Measurements from ENCODE around the gene PEF1.

The PEF1 gene

GRCh38 chr1:31628931-31629556, 15.6 kb downstream of the PEF1 start:
- no peak for DNase-seq (ENCODE audit: low read depth in 2 of 2)

- DNase-seq (ENCODE audit: low read depth in 2 of 2): no peak
Measured at GRCh38 chr1:31627930-31628559, 16.6 kb downstream of the PEF1 start.

GRCh38 chr1:31627301-31627929, 17.3 kb downstream of the PEF1 start:
- DNase-seq (ENCODE audit: low read depth in 2 of 2): no peak

DNA sequence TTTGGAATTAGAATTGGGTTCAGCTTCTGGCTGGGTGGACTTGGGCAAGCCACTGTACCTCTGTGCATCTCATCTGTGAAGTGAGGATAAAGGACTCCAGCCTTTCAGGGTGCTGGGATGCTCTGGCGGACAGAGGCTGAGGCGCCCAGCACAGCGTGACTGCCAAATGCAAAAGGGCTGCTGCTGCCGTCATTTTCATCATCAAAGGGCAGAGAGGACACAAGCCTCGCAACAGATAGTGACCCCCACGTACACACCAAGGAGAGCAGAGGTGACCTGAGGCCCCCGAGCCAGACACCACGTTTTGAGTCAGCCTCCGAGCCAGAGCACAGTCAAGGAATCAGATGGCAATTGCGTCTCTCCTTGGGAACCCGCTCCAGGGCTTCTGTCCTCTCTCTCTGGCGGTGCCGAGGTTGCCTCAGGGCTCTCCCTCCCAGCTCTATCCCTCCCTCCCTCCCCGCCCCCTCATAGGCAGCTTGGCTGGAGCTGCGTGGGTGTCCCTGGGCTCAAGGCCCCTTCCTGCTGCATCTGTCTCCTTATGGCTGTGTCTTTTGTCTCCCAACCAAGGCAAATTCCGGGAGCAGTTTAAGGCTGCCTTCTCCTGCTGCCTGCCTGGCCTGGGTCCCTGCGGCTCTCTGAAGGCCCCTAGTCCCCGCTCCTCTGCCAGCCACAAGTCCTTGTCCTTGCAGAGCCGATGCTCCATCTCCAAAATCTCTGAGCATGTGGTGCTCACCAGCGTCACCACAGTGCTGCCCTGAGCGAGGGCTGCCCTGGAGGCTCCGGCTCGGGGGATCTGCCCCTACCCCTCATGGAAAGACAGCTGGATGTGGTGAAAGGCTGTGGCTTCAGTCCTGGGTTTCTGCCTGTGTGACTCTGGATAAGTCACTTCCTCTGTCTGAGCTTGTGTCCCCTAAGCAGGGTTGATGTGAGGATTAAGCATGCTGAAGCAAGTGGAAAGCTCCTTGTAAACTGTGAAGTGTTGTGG, 18.2 kb downstream of the PEF1 start:
- DNase-seq (ENCODE audit: low read depth in 2 of 2): no peak

DNA sequence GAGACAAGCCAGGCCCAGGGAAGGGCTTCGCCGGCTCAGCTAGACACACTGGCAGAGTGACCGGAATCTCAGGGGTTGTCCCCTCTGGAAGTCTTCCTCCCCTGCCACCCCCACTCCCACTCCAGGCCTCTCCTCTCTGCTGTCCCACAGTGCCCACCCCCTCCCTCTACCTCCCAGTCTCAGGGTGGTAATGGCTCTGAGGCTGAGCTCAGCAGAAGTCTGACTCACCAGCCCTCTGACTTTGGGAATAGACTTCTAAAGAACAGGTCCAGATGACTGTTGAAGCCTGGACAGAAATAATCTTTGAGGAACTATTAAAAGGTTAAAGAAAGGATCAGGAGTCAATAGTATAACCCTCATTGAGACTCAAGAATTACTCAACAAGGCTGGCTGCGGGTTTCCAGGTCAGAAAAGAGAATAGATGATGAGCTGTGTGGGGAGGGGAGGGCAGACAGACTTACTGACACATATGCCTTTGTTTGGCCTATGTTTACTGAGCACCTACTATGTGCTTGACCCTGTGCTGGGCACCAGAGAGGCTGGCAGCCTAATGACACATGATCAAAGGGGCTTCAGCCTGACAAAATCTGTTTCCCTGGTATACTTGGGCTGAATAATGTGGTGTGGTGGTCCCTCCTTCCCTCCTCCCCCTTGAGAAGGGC, 19.0 kb downstream of the PEF1 start:
- no peak for DNase-seq (ENCODE audit: low read depth in 2 of 2)

DNA sequence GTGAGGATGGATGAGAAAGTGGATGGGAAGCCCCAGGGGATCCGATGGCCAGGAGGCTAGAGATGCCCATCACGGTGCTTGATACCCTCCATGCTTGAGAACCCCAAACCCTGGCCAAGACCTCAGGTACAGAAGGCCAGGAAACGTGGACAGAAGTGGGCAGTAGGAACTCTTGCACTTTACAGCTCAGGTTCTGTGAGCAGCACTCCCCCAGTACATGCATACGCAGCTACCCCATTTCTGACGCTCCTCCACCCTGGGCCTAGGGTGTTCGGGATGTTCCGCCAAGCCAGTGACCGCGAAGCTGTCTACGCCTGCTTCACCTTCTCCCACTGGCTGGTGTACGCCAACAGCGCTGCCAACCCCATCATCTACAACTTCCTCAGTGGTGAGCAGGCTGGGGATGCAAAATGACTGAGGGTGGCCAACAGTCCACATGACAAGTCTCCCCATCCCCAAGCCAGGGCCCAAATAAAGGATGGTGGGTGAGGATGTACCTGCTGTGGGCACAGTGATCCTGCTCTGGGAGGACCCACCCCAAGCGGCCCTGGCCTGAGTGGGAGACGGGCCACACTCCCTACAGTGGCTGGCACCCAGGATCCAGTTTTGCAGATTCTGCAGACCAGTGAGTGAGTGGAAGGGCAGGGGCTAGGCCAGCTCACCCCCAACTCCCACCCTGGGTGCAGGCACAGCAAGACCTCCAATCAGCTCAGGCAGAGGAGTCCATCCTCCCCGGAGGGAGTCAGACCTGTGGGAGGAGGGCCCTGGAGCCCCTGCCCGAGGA, 19.8 kb downstream of the PEF1 start:
- DNase-seq (ENCODE audit: low read depth in 2 of 2): no peak

GRCh38 chr1:31624309-31624708, 20.4 kb downstream of the PEF1 start:
- DNase-seq (ENCODE audit: low read depth in 2 of 2): no peak

DNA sequence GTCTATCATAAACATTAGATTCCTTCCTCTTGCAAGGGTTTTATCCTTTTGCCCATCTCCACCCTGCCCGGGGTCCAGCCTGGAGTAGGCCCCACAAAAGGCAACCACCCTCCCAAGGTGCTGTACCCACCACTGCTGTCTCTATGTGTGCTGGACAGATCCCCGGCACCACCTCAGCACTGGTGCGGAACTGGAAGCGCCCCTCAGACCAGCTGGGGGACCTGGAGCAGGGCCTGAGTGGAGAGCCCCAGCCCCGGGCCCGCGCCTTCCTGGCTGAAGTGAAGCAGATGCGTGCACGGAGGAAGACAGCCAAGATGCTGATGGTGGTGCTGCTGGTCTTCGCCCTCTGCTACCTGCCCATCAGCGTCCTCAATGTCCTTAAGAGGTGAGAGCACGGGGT, 21.3 kb downstream of the PEF1 start:
- no peak for DNase-seq (ENCODE audit: low read depth in 2 of 2)

DNA sequence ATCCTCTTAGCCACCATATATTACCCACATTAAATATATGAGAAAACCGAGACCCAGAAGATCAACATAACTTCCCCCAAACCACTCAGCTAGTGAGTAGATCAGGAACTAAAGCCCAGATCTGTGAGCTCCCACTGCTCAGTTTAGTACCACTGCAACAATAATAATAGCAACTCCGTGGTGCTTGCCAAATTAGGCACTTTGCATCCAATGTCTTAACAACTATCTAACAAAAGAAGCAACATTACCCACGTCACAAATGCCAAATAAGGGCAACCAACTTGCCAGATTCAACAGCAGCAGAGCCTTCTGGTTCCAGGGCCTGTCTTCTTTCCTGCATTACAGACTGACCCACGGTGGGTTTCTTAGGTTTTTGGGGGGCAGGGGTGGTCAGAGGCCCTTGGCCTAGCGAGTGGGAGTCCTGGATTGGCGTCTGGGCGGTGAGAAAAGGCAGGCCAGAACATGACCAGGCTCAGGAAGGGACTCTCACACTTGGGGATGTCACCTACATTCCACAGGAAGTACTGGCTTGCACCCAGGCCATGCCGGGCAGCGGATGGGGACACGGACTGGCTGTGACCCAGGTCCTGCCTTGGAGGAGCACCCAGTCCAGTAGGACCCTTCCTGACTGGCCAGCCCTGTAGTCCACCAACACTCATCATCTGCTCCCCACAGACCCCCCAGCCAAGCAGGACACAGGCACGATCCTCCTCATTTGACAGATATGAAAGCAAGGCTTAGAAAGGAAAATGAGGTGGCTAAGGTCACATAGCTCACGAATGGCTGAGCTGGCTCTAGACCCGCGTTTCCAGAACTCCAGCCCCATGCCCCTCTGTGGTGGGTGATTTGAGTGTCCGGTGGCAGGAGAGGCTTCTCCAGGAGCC, 22.6 kb downstream of the PEF1 start:
- DNase-seq (ENCODE audit: low read depth in 2 of 2): no peak

DNA sequence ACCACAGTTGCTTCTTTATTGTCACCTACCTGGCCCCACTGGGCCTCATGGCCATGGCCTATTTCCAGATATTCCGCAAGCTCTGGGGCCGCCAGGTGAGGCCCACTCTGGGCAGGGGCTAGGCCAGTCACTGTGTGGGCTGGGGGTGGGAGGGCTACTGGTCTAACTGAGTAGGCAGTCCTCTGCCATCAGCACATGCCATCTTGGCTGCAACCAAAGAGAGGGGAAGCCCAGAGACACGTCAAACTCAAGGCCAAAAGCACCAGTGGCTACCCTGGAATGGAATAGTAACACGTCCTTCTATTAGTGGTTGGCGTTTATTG, 23.2 kb downstream of the PEF1 start:
- DNase-seq (ENCODE audit: low read depth in 2 of 2): no peak

- DNase-seq (ENCODE audit: low read depth in 2 of 2): no peak
Measured at GRCh38 chr1:31620631-31621497, 23.8 kb downstream of the PEF1 start.

DNA sequence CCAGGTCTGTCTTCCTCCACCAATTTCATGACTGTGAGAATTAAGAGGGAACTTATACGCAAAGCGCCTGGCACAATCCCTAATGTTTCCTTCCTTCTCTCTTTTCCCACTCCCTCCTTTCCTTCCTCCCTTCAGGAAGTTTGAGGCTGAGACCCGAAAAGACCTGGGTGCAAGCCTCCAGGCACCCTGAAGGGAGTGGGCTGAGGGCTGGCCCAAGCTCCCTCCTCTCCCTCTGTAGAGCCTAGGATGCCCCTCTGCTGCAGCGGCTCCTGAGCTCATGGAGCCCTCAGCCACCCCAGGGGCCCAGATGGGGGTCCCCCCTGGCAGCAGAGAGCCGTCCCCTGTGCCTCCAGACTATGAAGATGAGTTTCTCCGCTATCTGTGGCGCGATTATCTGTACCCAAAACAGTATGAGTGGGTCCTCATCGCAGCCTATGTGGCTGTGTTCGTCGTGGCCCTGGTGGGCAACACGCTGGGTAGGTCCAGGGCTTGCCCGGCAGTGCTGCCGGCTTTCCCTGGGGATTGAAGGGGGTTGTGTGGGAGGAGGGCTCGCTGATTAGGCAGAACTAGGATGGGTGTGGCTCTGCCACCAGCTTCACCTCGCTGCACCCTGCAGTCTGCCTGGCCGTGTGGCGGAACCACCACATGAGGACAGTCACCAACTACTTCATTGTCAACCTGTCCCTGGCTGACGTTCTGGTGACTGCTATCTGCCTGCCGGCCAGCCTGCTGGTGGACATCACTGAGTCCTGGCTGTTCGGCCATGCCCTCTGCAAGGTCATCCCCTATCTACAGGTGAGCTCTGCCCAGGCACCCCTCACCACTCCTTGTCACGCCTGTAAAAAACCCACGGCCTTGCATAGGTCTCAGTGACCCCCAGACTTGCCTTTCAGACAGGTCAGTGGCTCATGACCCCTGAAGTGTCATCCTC, 25.5 kb downstream of the PEF1 start:
- DNase-seq (ENCODE audit: low read depth in 2 of 2): no peak

- DNase-seq (ENCODE audit: low read depth in 2 of 2): peak; percentile 26 to 49
Measured at GRCh38 chr1:31617916-31618746, 26.5 kb downstream of the PEF1 start.

GRCh38 chr1:31617218-31617915, 27.3 kb downstream of the PEF1 start, which contains the start of gene HCRTR1:
Gene HCRTR1, plus strand, starts transcription at chr1:31617689. Its CDS starts 1,504 bp downstream, at chr1:31619193.
- DNase-seq (ENCODE audit: low read depth in 2 of 2): no peak

- no peak for DNase-seq (ENCODE audit: low read depth in 2 of 2)
Measured at GRCh38 chr1:31615939-31616338, 28.7 kb downstream of the PEF1 start.

GRCh38 chr1:31615414-31615813, 29.3 kb downstream of the PEF1 start:
- no peak for DNase-seq (ENCODE audit: low read depth in 2 of 2)
